HG03354 (cell line): ENCODE results near the gene FGFR3.

Source experiments
- ATAC-seq: cut with Tn5 transposase; IDR thresholded peaks from one replicate; pipeline ENCODE4 v1.9.1; 2021; ENCODE audit warnings: mild to moderate bottlenecking; ENCODE audit not compliant: unreplicated experiment, poor library complexity, severe bottlenecking

Gene FGFR3

DNA sequence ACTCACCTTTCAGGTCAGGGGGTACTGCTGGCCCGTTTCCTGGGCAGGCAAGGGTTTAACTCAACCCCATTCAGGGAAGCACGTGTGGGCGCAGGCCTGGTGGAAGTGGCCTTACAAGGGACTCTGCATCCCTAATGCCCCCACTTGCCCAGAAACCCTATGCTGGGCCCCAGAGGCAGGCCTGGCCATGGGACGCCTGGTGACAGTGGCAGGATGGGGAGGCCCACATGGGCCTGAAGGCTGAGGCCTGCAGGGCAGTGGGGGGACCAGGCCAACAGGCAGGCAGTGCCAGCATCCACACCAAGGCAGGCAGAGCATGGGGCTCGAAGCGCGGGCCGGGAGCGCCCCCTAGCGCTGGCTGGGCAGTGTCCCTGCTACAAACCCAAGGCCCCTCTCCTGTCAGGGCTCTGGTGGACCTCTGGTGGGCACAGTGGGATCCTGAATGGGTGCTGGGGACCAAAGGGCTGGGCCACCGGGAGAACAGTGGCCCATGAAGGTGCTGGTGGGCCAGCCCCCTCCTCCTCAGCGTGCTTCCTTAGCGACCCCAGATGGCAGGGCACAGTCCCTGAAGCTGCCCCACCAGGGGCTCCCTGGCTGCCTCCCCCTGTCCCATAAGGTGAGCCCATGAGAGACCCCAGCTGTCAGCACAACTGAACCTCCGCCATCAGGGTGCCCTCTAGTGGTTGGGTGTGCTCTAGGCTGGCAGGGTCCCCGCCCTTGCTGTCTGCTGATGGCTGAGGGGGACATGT is 16.8 kb downstream of the FGFR3 start:
- ATAC-seq, result no peak

DNA sequence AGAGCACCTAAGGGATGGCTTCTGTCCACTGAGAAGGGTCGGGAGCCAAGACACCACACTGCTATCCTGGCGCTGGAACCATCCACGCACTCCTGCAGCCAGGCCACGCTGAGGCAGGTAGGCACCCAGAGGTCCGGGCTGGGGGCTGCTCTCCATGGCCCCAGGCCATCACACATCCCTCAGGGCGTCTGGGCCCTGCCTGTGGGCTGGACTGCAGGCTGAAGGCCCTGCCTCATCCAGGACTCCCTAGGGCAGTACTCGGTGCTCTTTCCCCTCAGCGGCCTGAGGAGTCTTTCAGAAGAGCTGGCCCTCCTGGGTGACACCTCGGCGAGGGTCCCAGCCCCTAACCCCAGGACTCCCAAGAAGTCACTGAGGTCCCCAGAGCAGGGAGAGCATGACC is 17.7 kb downstream of the FGFR3 start:
- ATAC-seq, result no peak

DNA sequence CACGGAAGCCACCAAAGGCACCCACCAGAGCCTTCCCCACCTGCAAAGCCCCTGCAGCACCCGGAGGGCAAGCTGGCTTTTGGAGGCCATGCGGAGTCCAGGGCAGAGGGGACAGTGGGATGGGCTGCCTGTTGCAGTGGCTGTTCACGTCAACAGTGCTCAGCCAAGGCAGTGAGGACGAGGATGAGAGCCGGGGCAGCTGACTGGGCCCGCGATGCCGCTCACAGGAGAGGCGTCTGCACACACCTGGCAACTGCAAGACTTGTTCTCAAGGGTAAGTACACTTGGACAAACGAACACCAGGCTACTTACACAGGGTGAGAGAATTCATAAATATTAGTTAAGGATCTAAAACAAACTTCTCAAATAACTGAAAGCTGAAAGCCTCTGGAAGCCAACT is 19.6 kb downstream of the FGFR3 start:
- no peak for ATAC-seq

DNA sequence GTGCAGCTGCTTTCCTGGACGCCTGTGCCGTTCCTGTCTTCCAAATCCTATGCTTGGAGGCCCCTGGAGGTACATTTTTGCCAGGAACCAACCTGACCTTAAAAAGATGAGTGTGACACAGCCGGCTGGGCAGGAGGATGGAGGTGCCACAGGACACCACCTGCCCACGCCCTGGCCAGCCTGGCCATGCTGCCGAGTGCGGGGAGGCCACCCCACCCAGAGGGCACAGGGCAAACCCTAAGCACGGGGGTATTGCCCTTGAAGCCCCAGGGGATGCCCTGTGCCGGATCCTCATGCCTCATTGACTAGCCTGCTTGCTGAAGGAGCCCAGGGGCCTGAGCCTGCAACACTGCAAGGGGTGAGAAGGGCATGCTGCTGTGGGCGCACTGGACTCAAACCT is 20.1 kb downstream of the FGFR3 start:
- ATAC-seq, result no peak

DNA sequence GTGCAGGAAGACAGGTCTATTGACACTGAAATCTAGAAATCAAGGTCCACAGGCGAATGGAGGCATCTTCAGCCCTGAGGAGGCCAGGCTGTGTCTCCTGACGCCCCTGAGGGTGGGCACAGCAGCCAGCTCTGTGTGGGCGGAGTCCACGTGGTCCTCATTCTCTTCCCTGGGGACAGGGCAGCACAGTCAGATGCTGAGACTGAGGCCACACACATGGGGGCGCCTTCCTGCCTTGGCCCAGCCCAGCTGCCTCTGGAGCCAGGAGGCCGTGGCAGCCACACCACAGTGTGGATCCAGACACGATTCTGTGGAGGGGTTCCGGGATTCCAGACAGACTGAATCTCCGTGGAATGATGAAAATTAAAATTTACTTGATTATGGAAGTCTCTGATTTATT is 20.8 kb downstream of the FGFR3 start:
- ATAC-seq, result no peak

DNA sequence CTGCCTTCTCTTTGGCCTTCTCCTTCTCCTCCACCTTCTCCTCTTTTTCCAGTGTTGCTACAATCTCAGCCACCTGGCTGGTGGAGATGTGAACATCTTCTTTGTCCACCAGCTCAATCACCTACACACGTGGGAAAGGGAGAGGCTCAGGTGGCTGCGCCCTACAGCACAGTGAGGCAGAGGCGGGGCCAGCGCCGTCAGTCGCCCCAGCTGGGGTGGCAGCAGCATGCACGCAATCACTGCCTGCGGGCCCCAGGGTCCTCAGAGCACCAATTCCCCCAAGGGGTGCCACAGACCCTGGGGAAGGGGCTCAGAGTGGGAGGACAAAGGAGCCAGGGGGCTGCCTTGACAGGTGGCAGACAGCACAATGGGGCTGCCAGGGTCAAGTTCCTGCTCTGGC is 21.4 kb downstream of the FGFR3 start:
- no peak for ATAC-seq

DNA sequence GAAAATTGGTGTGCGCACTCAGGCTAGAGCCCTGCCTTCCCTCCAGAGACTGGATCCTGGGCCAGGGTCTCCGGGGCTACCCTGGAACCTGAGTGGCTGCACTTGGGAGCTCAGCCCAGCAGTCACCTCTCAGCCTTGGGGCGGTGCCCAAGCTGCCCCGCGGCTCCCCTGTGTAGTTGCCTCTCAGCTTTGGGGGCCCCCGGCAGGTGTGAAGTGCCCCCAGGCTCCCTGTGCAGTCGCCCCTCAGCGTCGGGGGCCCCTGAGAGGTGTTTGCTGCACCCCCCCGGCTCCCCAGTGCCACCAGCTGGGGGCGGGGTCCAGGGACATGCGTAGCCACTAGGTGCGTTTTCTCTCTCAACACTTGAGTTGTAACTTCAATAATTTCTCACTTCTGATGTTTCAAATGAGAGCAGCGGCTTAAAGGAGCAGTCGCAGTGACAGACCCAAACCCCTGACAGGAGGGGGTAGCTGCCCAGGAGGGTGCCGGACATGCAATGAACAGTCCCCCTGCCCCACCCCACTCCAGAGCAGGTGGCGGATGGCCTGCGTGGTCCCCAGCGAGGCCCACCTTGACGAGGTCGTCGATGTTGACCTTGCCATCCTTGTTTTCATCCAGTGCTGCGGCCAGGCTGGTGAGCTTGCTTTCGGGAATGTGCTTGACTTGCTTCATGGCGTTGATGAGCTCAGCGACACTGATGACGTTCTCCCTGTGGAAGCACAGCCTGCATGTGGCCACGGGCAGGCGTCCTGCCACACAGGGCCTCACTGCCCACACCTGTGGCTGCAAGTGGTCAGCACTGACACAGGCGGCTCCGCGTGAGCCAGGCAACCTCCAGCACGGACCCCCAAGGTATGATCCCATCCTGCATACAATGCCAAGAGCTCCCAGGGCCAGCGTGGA is 22.3 kb downstream of the FGFR3 start:
- no peak for ATAC-seq

DNA sequence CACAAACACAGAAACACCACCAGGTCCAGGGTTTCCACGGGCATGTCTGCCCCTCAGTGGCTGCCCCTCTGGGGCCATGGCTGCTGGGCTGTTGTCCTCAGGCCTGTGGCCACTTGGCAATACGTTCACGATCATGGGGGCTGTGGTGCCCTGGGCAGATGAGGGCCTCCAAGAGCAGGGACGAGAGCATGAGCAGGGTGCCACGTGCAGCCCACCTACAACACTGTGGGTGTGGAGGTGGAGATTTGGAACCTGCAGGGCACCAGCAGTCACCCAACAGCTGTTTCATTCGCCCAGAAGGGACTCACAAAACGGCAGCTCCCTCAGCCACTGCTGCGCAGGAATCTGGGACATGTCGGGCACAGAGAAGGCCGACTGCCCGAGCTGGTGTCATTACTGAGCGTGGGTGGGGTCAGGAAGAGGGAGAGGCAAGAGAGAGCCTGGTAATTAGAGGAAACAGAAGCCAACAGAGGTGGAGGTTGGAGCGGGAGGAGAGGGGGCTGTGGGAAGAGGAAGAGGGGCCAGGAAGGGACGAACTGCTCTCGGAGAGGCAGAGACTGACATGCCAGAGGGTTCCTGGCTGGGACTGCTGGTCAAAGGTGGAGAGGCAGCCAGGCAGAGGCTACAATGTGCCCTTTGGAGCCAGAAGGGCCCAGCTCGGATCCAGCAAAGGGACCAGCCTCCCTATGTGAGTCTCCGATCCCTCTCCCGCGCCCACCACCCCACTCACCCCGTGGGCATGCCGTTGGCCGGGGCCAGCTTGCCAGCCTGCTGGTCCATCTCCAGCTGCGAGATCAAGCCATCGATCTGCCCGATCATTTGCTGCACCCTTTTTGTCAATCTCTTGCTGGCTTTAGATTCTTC is 23.1 kb downstream of the FGFR3 start:
- ATAC-seq, result no peak

DNA sequence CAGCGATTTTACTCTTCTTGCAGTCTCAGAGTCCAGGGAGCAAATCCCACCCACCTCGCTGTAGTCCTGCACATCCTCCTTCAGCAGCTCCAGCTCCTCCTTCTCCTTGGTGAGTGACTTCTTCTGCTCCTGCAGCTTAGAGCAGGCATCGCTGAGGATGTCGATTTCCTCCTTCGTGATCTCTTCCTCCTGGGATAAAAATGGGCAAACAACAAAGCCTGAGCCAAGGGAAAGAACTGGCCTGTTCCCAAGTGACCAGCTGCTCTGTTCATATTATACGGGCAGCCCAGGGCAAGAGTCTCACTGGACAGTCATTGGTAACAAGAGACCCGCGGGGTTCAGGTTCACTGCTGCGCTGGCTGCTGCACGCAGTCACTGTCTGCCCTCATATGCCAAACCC is 26.2 kb downstream of the FGFR3 start:
- no peak for ATAC-seq

DNA sequence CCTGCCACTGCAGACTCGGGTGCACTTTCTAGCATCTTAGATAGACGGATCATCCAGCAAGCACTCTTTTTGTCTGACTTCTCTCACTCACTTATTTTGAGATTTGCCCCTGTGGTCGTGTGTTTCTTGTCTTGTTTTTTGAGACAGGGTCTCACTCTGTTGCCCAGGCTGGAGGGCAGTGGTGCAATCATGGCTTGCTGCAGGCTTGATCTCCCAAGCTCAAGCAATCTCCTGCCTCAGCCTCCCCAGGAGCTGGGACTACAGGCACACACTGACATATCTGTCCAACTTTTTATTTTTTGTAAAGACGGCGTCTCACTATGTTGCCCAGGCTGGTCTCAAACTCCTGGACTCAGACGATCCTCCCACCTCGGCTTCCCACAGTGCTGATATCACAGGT is 26.7 kb downstream of the FGFR3 start:
- no peak for ATAC-seq

DNA sequence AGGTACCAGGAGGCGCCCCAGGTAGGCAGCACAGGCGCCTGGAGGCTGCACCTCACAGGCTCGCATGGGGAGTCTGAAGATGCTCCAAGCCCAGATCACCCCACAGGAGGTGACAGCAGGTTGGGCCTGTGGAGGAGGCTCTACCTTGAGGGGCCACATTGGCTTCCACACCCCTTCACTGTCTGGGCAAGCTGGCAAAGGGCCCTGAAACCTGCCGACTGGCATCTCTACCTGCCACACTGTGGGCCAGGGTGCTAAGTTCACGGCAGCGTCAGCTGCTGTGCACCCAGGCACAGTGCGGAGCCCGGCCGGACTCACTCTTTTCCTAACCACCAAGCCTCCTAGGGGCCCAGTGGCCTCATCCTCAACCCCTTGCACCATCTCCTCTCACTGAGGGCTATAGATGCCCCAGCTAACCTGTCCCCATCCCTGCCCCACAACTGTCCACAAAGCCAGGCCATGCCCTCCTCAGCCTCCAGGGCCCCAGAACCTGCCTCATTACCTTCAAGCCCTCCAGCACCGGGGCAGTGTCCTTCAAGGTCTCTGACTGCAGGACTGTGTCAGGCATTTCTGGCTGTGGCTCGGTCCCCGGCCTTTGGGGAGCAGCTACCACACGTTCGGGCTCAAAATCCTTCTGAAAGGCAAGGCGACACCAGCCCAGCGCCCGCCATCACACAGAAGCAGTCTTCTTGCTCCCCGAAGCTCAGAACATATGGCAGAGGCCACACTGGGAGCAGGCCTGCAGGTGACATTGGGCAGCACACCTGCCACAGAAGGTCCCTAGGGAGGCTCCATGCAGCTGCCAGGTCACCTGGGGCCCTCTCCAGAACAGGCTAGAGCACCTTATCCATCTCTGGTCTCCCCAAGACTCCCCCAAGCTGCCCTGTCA is 28.8 kb downstream of the FGFR3 start:
- ATAC-seq, result no peak

DNA sequence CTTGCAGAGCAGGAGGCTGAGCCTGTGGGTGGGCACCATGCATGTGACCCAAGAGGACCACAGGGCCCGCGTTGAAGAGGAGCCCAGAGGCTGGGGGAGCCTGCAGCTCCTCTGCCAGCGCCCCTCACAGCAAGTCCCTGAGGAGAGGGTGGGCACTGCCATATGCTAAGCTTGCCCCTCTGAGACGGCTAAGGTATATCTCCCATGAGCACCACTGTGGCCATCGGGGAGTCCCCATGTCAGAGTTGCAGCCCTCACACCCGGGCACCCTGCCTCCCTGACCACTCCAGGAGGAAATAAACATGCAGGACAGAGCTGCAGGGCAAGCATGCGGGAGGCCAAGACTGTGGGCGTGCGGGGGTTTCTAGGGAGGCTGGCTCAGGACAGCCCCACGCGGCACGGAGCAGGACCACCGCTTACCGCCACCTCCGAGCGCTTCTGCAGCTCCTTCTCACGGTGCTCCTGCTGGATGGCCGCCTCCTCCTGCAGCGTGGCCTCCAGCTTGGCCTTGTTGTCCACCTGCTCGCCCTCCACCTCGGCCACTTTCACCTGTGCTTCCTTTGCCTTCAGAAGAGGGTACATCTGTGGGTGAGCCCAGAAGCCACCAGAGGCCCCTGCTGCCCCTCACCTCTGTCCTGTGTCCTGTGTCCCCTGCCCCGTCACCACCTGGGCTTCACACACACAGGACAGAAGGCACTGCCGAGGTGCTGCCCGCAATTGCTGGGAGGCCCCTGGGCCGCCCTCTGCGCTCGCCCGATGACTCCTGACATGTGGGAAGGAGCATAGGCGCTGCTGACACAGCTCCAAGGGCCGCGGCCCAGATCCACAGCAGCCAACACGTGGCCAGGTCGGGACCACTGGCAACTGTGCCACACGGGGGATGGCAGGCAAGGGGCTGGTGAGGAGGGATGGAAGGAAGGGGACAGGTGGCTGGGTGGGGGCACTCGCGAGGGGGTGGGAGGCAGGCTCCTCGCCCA is 29.8 kb downstream of the FGFR3 start:
- no peak for ATAC-seq

DNA sequence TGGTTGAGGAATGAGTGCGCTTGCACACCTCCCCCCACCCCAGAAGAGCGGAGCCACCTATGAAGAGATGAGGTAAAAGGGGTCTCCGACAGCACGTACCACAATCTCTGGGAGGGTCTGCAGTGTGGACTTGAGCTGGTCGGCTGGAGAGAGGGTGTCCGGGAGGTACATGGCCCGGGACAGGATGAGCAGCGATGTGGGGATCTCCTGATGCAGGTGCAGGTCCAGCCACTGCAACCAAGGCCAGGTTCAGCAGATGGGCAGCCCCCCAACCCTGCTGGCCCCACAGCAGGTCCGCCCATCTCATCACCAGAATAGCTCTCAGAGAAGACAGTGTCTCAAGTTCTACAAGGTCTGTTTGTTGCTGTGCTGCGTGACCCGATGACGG is 30.4 kb downstream of the FGFR3 start:
- no peak for ATAC-seq

DNA sequence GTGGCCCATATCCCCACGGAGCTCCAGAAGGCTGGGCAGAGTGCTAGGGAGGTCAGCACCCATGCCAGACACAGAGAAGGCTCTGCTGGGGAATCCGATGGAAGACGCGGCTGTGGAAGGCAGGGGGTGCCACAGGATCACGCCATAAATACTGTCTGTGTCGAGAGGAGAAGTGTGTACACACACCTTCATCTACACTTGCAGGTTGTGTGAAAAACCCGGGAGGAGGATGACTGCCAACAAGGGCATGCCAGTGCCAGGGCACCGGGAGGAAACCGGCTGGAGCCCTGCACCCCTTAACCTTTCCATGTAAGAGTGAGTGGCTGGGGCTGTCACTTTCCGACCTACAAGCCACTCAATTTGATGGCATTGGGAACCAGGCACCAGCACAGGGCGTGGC is 31.7 kb downstream of the FGFR3 start:
- no peak for ATAC-seq

DNA sequence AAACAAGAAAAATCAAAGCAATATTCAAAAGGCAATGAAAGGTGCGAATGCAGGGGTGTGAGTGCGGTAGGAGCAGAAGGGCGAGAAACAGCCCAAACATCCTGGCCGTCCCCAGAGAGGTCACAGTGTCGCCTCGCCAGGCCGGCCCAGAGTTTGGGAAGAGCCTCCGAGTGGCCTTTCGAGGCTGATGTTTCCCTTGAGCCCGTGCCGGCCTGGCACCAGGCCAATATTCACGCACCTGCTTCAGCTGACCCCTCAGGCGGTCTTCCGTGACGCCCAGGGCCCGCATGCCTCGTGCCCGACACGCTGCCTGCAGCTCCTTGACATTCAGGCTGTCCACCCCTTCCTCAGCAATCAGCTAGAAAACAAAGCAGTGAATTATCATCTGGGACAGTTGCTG is 32.2 kb downstream of the FGFR3 start:
- ATAC-seq, result no peak

DNA sequence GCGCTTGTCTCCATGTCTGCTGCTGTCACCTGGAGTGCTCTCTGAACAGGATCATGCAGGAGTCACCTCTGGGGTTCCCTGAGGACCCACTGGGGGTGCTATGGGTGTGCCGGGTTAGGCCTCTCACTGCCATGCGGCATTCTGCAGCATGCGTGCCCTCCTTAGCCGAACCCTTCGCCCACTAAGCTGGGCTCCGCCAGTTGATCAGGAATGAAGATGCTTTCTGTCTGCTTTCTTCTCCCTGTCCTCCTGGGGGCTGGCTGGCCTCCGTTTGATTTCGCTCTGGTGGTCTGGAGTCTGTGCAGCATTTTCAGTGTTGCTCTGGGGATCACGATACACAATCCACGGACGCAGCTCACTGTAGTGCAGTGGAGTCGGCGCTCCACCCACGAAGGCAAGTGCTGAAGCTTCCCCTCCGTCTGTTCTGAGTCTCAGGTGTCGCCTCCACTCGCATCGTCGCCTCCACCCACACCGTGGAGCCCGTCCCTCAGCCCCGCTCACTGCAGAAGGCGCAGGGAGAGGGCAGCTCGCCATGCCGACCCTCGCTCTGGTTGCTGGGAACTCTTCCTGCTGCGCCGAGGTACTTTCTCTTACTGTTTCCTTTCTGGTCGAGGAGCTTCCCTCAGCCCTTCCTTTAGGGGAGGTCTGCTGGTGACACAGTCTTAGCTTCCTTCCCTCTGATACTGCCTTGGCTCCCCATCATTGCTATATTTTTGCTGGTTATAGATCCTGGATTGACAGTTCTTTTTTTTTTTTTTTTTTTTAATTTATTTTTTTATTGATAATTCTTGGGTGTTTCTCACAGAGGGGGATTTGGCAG is 33.6 kb downstream of the FGFR3 start:
- ATAC-seq, result no peak

DNA sequence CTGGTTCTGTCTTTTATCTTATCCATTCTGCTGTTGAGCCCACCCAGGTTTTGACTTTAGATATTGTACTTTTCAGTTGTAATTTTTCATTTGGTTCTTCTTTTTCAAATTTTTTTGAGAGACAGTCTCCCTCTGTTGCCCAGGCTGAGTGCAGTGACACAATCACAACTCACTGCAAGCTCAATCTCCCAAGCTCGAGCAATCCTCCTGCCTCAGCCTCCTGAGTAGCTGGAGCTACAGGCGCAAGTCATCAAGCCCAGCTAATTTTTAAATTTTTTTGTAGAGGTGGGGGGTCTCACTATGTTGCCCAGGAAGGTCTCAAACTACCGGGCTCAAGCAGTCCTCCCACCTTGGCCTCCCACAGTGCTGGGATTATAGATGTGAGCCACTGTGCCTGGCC is 37.1 kb downstream of the FGFR3 start:
- ATAC-seq, result no peak
